Thyroid gland (tissue), 4 donors: ENCODE measurements around the gene NFKBIA. TPM values are rescaled to one million over a fixed set of nuclear protein-coding genes. Genes with fewer than 3 reads are reported as not detected.
"Not testable (repeated sequence)": the region's sequence is repeated elsewhere in the genome, so short reads cannot be mapped to it uniquely, and the experiment has no call there.

Experiments
- DNase-seq, 2 donors: peaks; one replicate each; pipeline ENCODE4 v3.0.0-alpha.2; 2019
- H3K27ac ChIP-seq, 3 donors: fragments of 200-600 bp; sonication (generic); 1 replicate in 2 of 3; 2 replicates in 1 of 3; pipeline ENCODE4 v1.5.1; 2016 to 2019; ENCODE audit warnings: mild to moderate bottlenecking in 1 of 3, moderate library complexity in 1 of 3
- H3K27me3 ChIP-seq: fragments of 200-600 bp; sonication (generic); one replicate; pipeline ENCODE4 v1.5.1; 2019
- H3K36me3 ChIP-seq, 2 donors: fragments of 200-600 bp; sonication (generic); one replicate each; pipeline ENCODE4 v1.5.1; 2016 to 2019
- H3K4me1 ChIP-seq, 2 donors: fragments of 200-600 bp; sonication (generic); one replicate each; pipeline ENCODE4 v1.5.1; 2017 to 2019
- H3K4me3 ChIP-seq, 3 donors: fragments of 200-600 bp; sonication (generic); replicated peaks in 1 of 3; 1 replicate in 2 of 3; 2 replicates in 1 of 3; pipeline ENCODE4 v1.5.1; 2016; ENCODE audit warnings: mild to moderate bottlenecking in 1 of 3
- H3K9me3 ChIP-seq: fragments of 200-600 bp; sonication (generic); one replicate; pipeline ENCODE4 v1.5.1; 2017
- POLR2A ChIP-seq, 2 donors: fragments of 450-650 bp; IDR thresholded peaks; one replicate each; pipeline ENCODE4 v1.6.1; 2017; ENCODE audit warnings: antibody characterized with exemption in 2 of 2, mild to moderate bottlenecking in 2 of 2, moderate library complexity in 1 of 2
- WGBS, 2 donors: methylation state at CpG; one replicate each; pipeline ENCODE4 v1.1.5; 2017; 5-methylcytosine and 5-hydroxymethylcytosine counted together
- intact Hi-C: fragments of 100-400 bp; cut with DNase I; formaldehyde crosslinking; loops from one replicate; pipeline ENCODE4 v1.15.1; 2023
- total RNA-seq, 4 donors: library from RNA; depleted of rRNA; stranded (reverse); fragments of >200 nt; gene quantifications; one replicate each; pipeline ENCODE4 v1.2.3, GENCODE V29; 2016
- TF ChIP-seq, protein P1 (sequence below), 6 experiments: fragments of 200-600 bp in 3 of 6; fragments of 450-650 bp in 3 of 6; sonication (generic) in 3 of 6; IDR thresholded peaks; one replicate each; pipeline ENCODE4 v1.5.1; 2016 to 2019; ENCODE audit warnings: antibody characterized with exemption in 6 of 6, mild to moderate bottlenecking in 2 of 6, inconsistent platforms in 1 of 6, moderate library complexity in 1 of 6

Gene NFKBIA
- total RNA-seq, 4 donors from 2014 or later, result 200 to 434 (median 356) TPM

DNA sequence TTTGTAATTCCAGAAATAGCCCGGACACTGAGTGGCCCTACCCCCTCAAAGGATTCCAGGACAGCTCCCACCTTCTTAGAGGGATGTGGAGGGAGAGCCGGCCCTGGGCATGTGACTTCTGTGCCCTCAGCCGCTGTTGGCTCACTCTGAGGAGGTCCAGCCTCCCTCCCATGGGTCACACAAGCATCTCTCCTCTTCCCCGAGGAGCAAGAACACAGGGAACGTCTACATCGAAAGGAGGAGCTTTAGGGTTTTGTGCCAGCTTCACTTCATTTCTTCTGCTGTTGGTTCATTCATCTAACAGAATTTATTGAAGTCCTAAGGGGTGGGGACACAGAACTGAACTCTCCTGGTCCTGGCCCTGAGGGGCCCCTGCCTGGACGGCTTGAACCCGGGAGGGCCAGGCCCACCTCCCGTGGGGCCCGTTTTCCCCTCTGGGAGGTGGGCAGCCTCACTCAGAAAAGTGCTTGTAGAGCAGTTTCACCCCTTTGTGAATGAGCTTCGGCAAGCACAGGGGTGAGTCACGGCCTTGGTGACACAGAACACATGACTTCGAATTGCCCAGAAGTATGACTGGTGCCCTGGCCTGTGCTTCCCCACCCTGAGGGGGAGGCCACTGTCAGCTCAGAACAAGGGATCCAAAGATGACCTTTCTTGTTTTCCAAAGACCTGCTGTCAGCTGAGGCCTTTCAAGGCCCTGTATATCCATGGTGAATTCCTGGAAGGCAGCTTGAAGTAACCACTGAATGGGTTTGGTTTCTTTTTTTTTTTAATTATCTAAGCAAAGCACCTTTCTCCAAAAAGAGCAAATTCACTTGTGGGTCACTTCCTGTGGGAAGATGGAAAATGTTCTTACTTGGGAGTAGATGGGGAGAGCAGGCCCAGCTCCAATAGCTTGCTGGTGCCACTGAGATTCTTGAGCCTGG is 39.2 kb downstream of the NFKBIA start:
- Histone ChIP-seq H3K36me3 (no peaks in the 10 kb centered on the region), H3K4me3 (no peak overlapping the region), H3K4me1 (peaks cover 69 to 99% of the 10 kb centered on the region in 2 donors), H3K27me3 (no peaks in the 10 kb centered on the region), H3K27ac (peak overlapping the region; percentile 72 to 93 (median 85)), H3K9me3 (no peaks in the 10 kb centered on the region)
- TF ChIP-seq, protein P1, sequence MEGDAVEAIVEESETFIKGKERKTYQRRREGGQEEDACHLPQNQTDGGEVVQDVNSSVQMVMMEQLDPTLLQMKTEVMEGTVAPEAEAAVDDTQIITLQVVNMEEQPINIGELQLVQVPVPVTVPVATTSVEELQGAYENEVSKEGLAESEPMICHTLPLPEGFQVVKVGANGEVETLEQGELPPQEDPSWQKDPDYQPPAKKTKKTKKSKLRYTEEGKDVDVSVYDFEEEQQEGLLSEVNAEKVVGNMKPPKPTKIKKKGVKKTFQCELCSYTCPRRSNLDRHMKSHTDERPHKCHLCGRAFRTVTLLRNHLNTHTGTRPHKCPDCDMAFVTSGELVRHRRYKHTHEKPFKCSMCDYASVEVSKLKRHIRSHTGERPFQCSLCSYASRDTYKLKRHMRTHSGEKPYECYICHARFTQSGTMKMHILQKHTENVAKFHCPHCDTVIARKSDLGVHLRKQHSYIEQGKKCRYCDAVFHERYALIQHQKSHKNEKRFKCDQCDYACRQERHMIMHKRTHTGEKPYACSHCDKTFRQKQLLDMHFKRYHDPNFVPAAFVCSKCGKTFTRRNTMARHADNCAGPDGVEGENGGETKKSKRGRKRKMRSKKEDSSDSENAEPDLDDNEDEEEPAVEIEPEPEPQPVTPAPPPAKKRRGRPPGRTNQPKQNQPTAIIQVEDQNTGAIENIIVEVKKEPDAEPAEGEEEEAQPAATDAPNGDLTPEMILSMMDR (IDR thresholded peaks at IDR 0.05), result no peak
- TF ChIP-seq POLR2A (IDR thresholded peaks at IDR 0.05), result peak in 1 of 2 donors; percentile 40
- intact Hi-C loops, result no loop called here
- peak; percentile 80 to 82 for DNase-seq
- WGBS, 2 donors, result 56 to 59% methylated on average over 12 to 13 of the region's 13 CpGs

- WGBS, 2 donors, result 63 to 70% methylated on average over 25 of the region's 25 CpGs
- Histone ChIP-seq H3K4me1 (peaks cover 56 to 74% of the 10 kb centered on the region in 2 donors), H3K36me3 (no peaks in the 10 kb centered on the region), H3K4me3 (no peak overlapping the region), H3K27ac (peak overlapping the region; percentile 65 to 93 (median 68)), H3K27me3 (no peaks in the 10 kb centered on the region), H3K9me3 (no peaks in the 10 kb centered on the region)
- TF ChIP-seq POLR2A (IDR thresholded peaks at IDR 0.05), result no peak
- TF ChIP-seq, protein P1 (IDR thresholded peaks at IDR 0.05), result no peak
- peak; percentile 65 to 71 for DNase-seq
- intact Hi-C loops, result no loop called here
Measured at GRCh38 chr14:35362911-35363374, 41.6 kb downstream of the NFKBIA start.

- intact Hi-C loops, result no loop called here
- 30% methylated on average over 3 of the region's 3 CpGs for WGBS, 2 donors
- Histone ChIP-seq H3K27ac (peak overlapping the region; percentile 57 to 93 (median 59)), H3K9me3 (no peaks in the 10 kb centered on the region), H3K4me1 (peaks cover 51 to 69% of the 10 kb centered on the region in 2 donors), H3K4me3 (no peak overlapping the region), H3K27me3 (no peaks in the 10 kb centered on the region), H3K36me3 (no peaks in the 10 kb centered on the region)
- peak; percentile 42 to 69 for DNase-seq
- TF ChIP-seq POLR2A (IDR thresholded peaks at IDR 0.05), result no peak
- TF ChIP-seq, protein P1 (IDR thresholded peaks at IDR 0.05), result no peak
Measured at GRCh38 chr14:35362450-35362849, 42.1 kb downstream of the NFKBIA start.

DNA sequence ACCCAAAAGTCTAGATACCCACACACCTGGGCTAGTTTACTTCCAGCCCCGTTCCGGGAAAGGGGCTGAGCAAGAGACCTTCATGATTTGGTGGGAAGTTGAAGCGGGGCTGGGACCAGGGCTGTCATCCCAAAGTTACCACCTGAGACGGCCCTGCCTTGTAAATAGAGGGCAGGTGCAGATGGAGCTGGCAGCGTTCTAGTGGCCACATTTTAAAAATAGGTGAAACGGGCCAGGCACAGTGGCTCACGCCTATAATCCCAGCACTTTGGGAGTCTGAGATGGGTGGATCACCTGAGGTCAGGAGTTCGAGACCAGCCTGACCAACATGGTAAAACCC is 43.4 kb downstream of the NFKBIA start:
- Histone ChIP-seq H3K9me3 (no peaks in the 10 kb centered on the region), H3K36me3 (no peaks in the 10 kb centered on the region), H3K27ac (peak overlapping the region in 2 of 3 donors; percentile 47 to 79), H3K4me3 (no peak overlapping the region), H3K27me3 (no peaks in the 10 kb centered on the region), H3K4me1 (peaks cover 47 to 62% of the 10 kb centered on the region in 2 donors)
- TF ChIP-seq, protein P1 (IDR thresholded peaks at IDR 0.05), result no peak
- no peak for TF ChIP-seq POLR2A (IDR thresholded peaks at IDR 0.05)
- WGBS, 2 donors, result 93 to 96% methylated on average over 8 of the region's 8 CpGs
- DNase-seq, result no peak
- intact Hi-C loops, result no loop called here

GRCh38 chr14:35359655-35360054 is 44.9 kb downstream of the NFKBIA start:
- H3K36me3 ChIP-seq, H3K27me3 ChIP-seq, H3K4me3 ChIP-seq, H3K9me3 ChIP-seq, DNase-seq, intact Hi-C loops: not testable (repeated sequence)
- H3K27ac ChIP-seq, result peak overlapping the region in 2 of 3 donors; percentile 47 to 79
- 85 to 88% methylated on average over 7 of the region's 7 CpGs for whole genome bisulfite sequencing, 2 donors
- peaks cover 38 to 60% of the 10 kb centered on the region in 2 donors for H3K4me1 ChIP-seq
